ENCODE measurements around the gene SNX7. TPM values are rescaled to one million over a fixed set of nuclear protein-coding genes. Genes with fewer than 3 reads are reported as not detected.

Gene SNX7
- total RNA-seq, 1 experiment from 2014 or later: 18.8 TPM

GRCh38 chr1:98792123-98792522 lies 130.6 kb downstream of the SNX7 start:
- CTCF ChIA-PET: no interaction called here
- Histone ChIP-seq H3K9me2 (ENCODE audit: insufficient read depth) (no peaks in the 10 kb centered on the region), H3K36me3 (ENCODE audit: control insufficient read depth in 1 of 2, insufficient read depth in 2 of 2, low read length in 2 of 2) (no peaks in the 10 kb centered on the region), H3K4me1 (ENCODE audit: control insufficient read depth in 1 of 2, insufficient read depth in 2 of 2, low read length in 2 of 2) (no peaks in the 10 kb centered on the region), H3K9ac (ENCODE audit: low read length) (no peak overlapping the region), H3K4me2 (ENCODE audit: low read length) (no peak overlapping the region), H3K9me3 (ENCODE audit: control insufficient read depth in 1 of 2, insufficient read depth in 1 of 2, low read depth in 1 of 2, low read length in 2 of 2) (no peaks in the 10 kb centered on the region), H4K20me1 (ENCODE audit: insufficient read depth) (no peaks in the 10 kb centered on the region), H2AFZ (ENCODE audit: low read depth, low read length, poor library complexity, severe bottlenecking) (no peak overlapping the region), H3K79me2 (ENCODE audit: insufficient read depth, low read length) (no peaks in the 10 kb centered on the region), H3K27me3 (ENCODE audit: insufficient read depth, low read length) (no peaks in the 10 kb centered on the region), H3K4me3 (replicated peaks in 1 of 2; ENCODE audit: low read depth in 1 of 2, low read length in 2 of 2) (no peak overlapping the region), H3K27ac (ENCODE audit: low read depth, low read length) (no peak overlapping the region)
- RAD21 ChIA-PET (ENCODE audit: low non-redundant PET in 1 of 2, low total read pairs in 2 of 2, uncharacterized antibody in 2 of 2, unreplicated experiment in 2 of 2): no interaction called here
- POLR2A ChIA-PET: no interaction called here
- intact Hi-C loops (cut with micrococcal nuclease): loop anchor here (5.0 to 10.0 kb wide), 2 partner anchors 383 to 895 kb away; no protein-coding TSS in a partner anchor
- ATAC-seq (no peak), DNase-seq (ENCODE audit: low read depth, low spot score) (no peak)
- no peak for TF ChIP-seq ZFX (IDR thresholded peaks at IDR 0.05)
- TF ChIP-seq EGR1 (IDR thresholded peaks at IDR 0.05; ENCODE audit: low read depth): no peak
- TF ChIP-seq FOSL1 (IDR thresholded peaks at IDR 0.05; ENCODE audit: low read depth): no peak
- no peak for TF ChIP-seq JUND (IDR thresholded peaks at IDR 0.05)
- no TSS peak for BruUV-seq (replicated peaks)

GRCh38 chr1:98793136-98793535 lies 131.6 kb downstream of the SNX7 start:
- no TSS peak for BruUV-seq (replicated peaks)
- H2AFZ ChIP-seq (ENCODE audit: low read depth, low read length, poor library complexity, severe bottlenecking): no peak overlapping the region
- H3K9me3 ChIP-seq (ENCODE audit: control insufficient read depth in 1 of 2, insufficient read depth in 1 of 2, low read depth in 1 of 2, low read length in 2 of 2): no peaks in the 10 kb centered on the region
- intact Hi-C loops (cut with micrococcal nuclease): loop anchor here (5.0 to 10.0 kb wide), 2 partner anchors 382 to 894 kb away; no protein-coding TSS in a partner anchor
- no peaks in the 10 kb centered on the region for H3K79me2 ChIP-seq (ENCODE audit: insufficient read depth, low read length)
- DNase-seq (ENCODE audit: low read depth, low spot score) (no peak), ATAC-seq (no peak)
- H3K4me1 ChIP-seq (ENCODE audit: control insufficient read depth in 1 of 2, insufficient read depth in 2 of 2, low read length in 2 of 2): no peaks in the 10 kb centered on the region
- no peak overlapping the region for H3K4me2 ChIP-seq (ENCODE audit: low read length)
- no peak overlapping the region for H3K4me3 ChIP-seq (replicated peaks in 1 of 2; ENCODE audit: low read depth in 1 of 2, low read length in 2 of 2)
- H3K27me3 ChIP-seq (ENCODE audit: insufficient read depth, low read length): no peaks in the 10 kb centered on the region
- CTCF ChIA-PET: interaction anchor here (1.5 to 2.2 kb wide), 3 partner anchors 34 to 914 kb away, joined by 3 to 9 read pairs (median 5); no protein-coding TSS in a partner anchor
- H3K9me2 ChIP-seq (ENCODE audit: insufficient read depth): no peaks in the 10 kb centered on the region
- H4K20me1 ChIP-seq (ENCODE audit: insufficient read depth): no peaks in the 10 kb centered on the region
- RAD21 ChIA-PET (ENCODE audit: low non-redundant PET in 1 of 2, low total read pairs in 2 of 2, uncharacterized antibody in 2 of 2, unreplicated experiment in 2 of 2): no interaction called here
- no peak overlapping the region for H3K27ac ChIP-seq (ENCODE audit: low read depth, low read length)
- POLR2A ChIA-PET: no interaction called here
- no peak overlapping the region for H3K9ac ChIP-seq (ENCODE audit: low read length)
- H3K36me3 ChIP-seq (ENCODE audit: control insufficient read depth in 1 of 2, insufficient read depth in 2 of 2, low read length in 2 of 2): no peaks in the 10 kb centered on the region
- TF ChIP-seq RAD21 (IDR thresholded peaks at IDR 0.05; ENCODE audit: low read depth) (no peak), CEBPB (IDR thresholded peaks at IDR 0.05; ENCODE audit: low read depth) (no peak), CBX3 (IDR thresholded peaks at IDR 0.05; ENCODE audit: low read depth) (no peak), POLR2AphosphoS5 (IDR thresholded peaks at IDR 0.05; ENCODE audit: low read depth, low read length) (no peak), SP1 (IDR thresholded peaks at IDR 0.05; ENCODE audit: low read depth) (no peak), ELF1 (IDR thresholded peaks at IDR 0.05; ENCODE audit: borderline replicate concordance, low read depth) (no peak), SRF (IDR thresholded peaks at IDR 0.05; ENCODE audit: low read depth) (no peak), FOSL1 (IDR thresholded peaks at IDR 0.05; ENCODE audit: low read depth) (no peak), REST (IDR thresholded peaks at IDR 0.05; ENCODE audit: low read depth) (no peak), CTCF (IDR thresholded peaks at IDR 0.05 in 2 of 3, conservative IDR thresholded peaks at IDR 0.05 in 1 of 3; ENCODE audit: borderline replicate concordance in 1 of 3, insufficient read depth in 1 of 3, low read depth in 2 of 3, low read length in 2 of 3) (no peak), JUND (IDR thresholded peaks at IDR 0.05) (no peak), YY1 (IDR thresholded peaks at IDR 0.05; ENCODE audit: extremely low read depth, insufficient replicate concordance, low read depth, low read length) (no peak)

Measured in HCT116 (cell line).